GM20431 (cell line): ENCODE results near the gene NCAM1.

Experiments used
- in situ Hi-C: fragments of 300-500 bp; cut with MseI, MboI; formaldehyde crosslinking; loops from one replicate; pipeline ENCODE4 v1.15.0; 2020; ENCODE audit warnings: low sequenced_read_pairs; ENCODE audit not compliant: unreplicated experiment

The NCAM1 gene

DNA sequence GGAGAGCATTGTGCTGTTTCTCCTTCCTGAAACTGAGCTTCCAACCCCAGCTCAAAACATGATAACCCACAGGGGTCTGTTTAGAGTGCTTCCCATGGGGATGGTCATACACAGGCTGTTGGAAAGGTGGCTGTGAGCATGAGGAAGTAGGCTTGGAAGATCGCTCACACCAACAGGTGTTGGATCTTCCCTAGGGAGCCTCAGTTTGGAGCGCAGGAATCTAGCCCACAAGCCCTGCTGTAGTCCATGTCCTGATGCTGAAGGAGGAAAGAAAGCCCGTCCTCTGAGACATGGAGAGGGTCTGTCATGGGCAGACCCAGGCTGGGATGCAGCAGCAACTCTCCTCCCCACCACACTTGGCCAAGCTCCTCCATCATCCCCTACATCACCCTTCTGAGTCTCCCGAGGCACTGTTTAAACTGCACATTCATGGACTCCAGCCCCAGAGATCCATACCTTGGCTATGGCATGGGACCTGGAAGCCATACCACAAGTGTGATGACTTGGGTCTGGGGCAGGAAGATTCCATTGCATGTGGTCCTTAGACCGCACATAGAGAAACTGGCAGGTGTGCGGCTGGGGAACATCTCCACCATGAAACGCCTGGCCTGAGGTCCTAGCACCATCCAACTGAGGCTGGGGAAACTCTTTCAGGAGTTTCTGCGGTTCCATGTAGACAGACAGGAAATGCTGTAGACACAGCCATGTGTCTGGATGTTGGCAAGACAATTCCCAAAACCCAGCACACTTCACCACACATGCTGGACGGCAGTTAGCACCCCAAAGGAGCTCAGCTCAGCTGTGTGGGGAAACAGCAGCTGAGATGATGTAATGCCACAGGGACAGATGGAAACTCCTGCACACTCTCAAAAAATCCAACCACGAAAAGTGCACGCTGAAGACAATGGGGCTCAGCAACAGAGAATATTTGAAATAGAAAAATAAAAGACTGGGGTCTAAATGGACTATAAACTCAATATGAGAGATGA lies 325.6 kb downstream of the NCAM1 start:
- in situ Hi-C loops, result loop anchor here (25.0 kb wide), 1 partner anchor 700 kb away; no protein-coding TSS in a partner anchor

DNA sequence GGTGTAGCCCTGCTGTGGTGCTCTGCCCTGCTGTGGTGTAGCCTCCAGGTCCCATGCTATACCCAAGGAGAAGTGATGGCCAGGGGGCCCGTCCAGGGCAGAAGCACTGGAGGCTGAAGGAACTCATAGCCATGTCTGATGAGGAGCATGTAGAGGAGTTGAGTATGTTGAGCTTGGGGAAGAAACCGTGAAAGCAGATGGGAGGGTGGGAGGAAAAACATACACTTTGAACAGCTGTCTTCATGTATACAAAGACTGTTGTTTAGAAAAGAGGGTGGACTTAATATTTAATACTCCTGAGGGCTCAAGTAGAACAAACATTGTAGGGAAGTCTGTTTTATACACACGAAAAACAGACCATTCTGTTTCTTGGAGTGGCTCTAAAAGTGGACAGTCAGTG lies 326.6 kb downstream of the NCAM1 start:
- in situ Hi-C loops, result loop anchor here (25.0 kb wide), 1 partner anchor 700 kb away; no protein-coding TSS in a partner anchor

DNA sequence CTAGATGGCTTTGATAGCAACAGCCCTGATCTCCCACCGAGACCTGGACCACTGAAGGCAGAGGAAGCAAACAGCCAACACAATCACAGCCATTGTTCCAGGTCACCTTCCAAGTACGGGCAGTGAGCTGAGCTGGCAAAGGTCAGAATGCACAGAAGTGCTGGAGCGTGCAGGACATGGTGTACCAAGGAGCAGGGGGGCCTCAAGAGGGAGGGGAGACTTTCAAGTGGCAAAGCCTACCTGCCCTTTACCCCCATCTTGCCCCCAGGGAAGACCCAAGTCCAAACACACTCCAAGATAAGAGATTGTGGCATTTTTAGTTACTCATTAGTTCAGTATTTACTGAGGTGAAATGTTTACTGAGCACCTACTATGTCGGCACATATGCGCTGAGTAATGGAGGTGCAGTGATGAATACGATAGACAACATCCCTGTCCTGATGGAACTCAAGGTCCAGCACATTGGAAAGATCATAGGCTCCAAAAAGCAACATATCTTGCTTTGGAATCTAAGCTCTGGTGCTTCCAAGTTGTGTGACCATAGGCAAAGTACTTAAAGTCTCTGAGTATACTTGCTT lies 327.2 kb downstream of the NCAM1 start:
- in situ Hi-C loops, result loop anchor here (25.0 kb wide), 1 partner anchor 701 kb away; no protein-coding TSS in a partner anchor

- in situ Hi-C loops, result loop anchor here (25.0 kb wide), 1 partner anchor 702 kb away; no protein-coding TSS in a partner anchor
These were observed 328.4 kb downstream of the NCAM1 start for GRCh38 chr11:113289431-113290187.

- in situ Hi-C loops, result loop anchor here (25.0 kb wide), 1 partner anchor 707 kb away; no protein-coding TSS in a partner anchor
These were observed 332.7 kb downstream of the NCAM1 start for GRCh38 chr11:113293936-113294335.

DNA sequence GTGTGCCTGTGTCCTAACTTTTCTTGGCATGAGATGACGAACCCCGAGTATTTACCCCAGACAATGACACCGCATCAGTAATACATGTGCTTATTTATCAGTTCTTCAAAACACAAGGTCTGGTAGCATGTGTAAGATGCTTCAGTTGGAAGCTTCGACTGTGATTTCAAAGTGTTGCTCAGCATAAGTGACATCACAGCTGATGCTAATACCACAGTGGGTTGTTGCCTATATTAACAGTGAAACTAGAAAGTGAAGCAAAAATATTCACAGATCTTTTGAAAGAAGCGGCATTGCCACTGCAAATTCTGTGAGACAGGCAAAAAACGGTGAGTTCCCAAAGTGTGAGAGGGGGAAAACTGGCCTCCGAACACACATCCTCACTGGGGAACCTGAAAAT lies 334.8 kb downstream of the NCAM1 start:
- in situ Hi-C loops, result loop anchor here (25.0 kb wide), 1 partner anchor 709 kb away; no protein-coding TSS in a partner anchor

DNA sequence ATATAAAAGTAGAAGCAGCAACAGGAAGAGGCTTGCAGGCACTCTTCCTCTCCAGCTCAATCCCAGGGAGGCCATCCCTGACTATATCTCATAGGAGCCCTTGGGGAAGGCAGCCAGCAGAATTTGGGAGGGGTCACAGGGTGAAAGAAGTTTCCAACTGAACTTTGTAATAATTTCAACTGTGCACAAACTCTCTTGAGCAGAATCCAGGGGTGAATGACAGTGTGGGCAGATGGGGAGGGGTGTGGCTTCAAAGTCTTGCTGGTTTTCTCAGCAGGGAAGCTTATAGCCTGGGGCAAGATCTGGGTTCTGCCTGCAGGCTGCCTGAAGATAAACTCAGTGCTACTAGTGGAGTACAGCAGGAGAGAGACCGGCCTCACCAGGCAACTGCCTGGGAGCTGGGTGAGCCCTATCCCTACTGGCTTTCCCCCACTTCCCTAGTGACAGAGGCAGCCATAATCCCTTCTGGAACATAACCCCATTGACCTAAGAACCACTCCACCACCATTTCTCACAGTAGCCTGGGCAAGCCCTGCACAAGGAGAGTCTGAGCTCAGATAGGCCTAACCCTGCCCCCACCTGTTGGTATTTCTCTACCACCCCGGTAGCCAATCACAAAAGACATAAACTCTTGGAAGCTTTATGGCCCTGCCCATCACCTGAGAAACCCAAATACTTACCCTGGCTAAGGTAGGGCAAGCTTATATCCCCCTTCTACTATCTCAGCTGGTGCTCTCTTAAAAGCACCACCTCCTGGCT lies 335.4 kb downstream of the NCAM1 start:
- in situ Hi-C loops, result loop anchor here (25.0 kb wide), 1 partner anchor 709 kb away; no protein-coding TSS in a partner anchor

DNA sequence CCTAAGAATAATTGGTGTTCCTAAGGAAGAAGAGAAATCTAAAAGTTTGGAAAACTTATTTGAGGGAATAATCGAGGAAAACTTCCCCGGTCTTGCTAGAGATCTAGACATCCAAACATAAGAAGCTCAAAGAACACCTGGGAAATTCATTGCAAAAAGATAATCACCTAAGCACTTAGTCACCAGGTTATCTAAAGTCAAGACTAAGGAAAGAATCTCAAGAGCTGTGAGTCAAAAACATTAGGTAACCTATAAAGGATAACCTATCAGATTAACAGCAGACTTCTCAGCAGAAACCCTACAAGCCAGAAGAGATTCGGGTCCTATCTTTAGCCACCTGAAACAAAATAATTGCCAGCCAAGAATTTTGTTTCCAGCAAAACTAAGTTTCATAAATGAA lies 337.3 kb downstream of the NCAM1 start:
- in situ Hi-C loops, result loop anchor here (25.0 kb wide), 1 partner anchor 711 kb away; no protein-coding TSS in a partner anchor

DNA sequence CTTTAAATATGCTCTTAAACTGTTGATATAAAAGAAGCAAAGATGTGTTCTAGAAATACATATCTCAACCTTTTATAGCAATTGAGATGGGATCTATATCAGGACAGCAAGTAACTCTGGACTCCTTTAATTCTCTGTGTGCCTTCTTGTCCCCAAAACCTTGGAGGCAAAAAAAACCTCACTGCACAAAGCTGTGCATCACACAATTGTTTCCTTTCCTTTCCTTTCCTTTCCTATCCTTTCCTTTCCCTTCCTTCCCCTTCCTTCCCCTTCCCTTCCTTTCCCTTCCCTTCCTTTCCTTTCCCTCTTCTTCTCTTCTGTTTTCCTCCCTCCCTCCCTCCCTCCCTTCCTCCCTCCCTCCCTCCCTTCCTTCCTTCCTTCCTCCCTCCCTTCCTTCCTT lies 343.7 kb downstream of the NCAM1 start:
- in situ Hi-C loops, result loop anchor here (10.0 to 25.0 kb wide), 2 partner anchors 230 to 457 kb away; partner anchors contain the start of gene ZW10

DNA sequence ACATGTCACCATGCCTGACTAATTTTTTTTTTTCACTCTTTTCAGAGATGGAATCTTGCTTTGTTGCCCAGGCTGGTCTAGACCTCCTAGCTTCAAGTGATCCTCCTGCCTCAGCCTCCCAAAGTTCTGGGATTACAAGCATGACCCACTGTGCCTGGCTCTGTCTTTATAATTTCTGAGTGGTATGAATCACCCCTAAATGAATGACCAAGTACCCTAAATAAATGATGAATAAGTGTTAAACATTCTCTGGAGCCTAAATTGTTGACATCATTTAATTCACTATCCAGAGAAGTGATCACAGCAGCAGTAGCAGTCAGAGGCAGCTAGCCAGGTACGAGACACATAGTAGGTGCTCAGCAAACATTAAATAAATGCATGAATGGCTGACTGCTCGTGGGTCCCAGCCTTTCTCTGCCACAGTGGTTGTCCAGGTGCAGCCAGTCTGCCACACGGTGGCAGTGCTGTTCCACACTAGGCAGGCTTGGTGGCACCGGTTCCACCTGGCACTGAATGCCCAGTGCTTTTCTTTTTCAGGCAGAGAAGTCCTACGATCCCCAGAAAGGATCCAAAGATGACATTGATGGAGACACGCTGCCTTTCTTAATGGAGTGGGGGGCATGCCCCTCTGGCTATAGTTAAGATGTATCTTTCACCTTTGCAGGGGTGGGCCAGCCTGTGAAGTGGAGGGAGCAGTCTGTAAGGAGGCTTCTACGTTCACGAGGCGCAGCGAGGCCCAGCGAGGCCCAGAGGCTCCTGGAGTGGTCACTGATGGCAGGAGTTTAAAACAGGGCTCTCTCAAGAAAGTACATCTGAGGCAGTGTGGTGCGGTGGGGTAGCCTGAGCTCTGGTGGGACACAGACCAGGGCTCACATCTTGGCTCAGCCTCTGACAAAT lies 344.5 kb downstream of the NCAM1 start:
- in situ Hi-C loops, result loop anchor here (10.0 to 25.0 kb wide), 2 partner anchors 229 to 457 kb away; partner anchors contain the start of gene ZW10

DNA sequence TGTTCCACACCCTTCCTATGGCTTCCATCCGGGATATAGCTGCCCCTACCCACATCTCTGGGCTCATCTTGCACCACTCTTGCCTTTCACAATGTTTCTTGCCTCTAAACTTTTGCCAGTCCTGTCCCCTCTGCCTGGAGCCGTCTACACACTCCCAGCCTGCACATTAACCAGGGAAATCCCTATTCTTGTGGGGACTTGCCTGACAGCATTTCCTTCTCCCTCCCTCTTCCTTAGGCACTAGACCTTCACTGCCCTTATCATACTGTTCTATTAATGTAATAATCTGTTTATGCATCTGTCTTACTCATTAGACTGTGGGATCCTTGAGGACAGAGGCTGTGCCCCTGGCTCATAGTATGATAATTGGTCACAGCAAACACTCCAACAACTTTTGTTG lies 347.4 kb downstream of the NCAM1 start:
- in situ Hi-C loops, result loop anchor here (10.0 to 25.0 kb wide), 2 partner anchors 226 to 454 kb away; partner anchors contain the start of gene ZW10

DNA sequence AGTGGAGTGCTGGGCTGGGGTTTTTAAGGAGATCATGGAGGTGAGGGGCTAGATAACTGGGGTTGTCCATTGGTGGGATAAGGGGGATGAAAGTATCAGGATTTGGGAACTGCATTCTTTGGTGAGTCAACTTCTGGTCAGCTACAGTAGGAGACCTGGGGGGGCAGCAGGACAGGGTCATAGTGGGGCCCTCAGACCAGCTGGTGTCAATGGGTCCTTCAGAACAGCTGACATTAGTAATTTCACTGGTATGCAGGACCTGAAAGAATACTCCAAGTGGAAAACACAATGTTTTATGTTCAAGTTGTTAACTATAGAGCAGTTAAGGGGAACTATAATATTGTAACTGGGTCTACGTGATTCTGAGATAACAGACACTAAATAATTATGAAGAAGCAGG lies 350.3 kb downstream of the NCAM1 start:
- in situ Hi-C loops, result loop anchor here (25.0 kb wide), 1 partner anchor 451 kb away; the partner anchor contains the start of gene ZW10

DNA sequence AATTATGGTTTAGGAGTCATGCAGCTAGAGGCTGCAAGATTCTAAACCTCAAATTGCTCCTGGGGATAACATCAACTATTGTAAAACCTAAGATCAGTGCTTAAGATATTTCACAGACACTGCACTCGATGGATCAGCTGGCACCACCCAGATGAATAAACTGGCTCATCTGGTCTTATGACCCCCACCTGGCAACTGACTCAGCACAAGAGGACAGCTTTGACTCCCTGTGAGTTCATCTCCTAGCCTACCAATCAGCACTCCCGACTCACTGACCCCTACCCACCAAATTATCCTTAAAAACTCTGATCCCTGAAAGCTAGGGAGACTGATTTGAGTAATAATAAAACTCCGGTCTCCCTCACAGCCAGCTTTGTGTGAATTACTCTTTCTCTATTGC lies 352.4 kb downstream of the NCAM1 start:
- in situ Hi-C loops, result loop anchor here (25.0 kb wide), 1 partner anchor 449 kb away; the partner anchor contains the start of gene ZW10

- in situ Hi-C loops, result loop anchor here (25.0 kb wide), 1 partner anchor 448 kb away; the partner anchor contains the start of gene ZW10
These were observed 352.8 kb downstream of the NCAM1 start for GRCh38 chr11:113314065-113314388.

DNA sequence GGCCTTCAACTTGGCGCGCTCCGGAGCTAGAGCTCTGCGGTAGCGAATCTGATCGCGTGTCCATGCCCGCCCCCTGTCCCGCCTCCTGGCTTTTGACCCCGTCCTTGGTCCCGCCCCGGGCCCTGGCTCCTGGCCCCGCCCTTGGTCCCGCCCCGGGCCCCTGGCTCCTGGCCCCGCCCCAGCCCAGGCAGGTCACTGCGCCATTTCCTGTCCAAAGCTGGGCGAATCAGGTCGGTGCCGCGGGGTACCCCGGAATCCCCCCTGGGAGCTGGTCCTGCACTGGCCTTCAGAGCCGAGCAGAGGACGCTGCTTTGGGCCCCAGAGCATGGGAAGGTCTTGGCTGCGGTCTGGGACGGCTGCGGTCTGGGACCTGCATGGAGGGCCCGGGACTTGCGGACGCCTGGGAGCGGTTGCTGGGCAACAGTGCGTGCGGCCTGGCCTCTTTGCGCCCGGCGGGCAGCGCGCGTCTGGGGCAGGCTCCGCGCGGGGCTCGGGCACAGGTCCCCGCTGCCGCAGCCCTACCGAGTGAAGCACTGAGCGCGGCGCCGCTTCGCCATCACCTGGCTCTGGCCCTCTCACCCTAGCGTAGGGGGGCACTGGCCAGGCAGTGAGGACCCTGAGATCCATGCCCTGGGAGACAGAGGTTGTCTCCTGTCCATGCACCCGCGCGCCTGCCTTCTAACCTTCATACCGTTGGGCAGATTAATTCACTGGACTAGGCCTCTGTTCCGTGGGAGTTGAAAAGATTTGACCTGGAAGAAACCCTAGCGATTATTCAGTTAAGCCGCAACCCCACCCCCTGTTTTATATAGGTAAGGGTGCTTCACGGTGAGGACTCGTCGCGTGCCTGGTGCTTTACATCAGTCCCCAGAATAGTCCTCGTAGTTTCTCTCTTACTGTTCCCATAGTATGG lies 353.4 kb downstream of the NCAM1 start, which contains the start of gene TTC12:
Gene TTC12, plus strand, starts transcription at position 195 of the 913 bp plus-strand sequence. CDS start 1,675 bp downstream, outside the sequence.
- in situ Hi-C loops, result loop anchor here (25.0 kb wide), 1 partner anchor 448 kb away; the partner anchor contains the start of gene ZW10

DNA sequence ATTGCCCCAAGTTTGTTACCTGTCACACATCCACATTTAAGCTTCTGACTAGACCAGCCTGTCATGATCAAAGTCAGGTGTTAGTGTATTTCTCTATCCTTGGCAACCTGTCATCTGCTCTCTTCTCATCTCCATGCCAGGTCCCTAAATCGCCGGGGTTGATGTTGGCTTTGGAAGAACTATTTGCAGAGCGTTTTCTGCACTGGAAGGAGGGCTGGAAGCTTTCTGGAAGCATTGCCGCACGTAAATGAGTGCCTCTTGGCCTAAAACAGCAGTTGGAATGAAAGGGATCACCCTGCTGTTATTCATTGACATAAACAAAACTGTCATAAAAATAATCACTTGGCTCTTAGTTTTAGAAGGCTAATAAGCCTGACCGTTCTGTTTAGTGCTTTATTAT lies 354.6 kb downstream of the NCAM1 start:
- in situ Hi-C loops, result loop anchor here (25.0 kb wide), 1 partner anchor 446 kb away; the partner anchor contains the start of gene ZW10

GRCh38 chr11:113316256-113316655 lies 355.0 kb downstream of the NCAM1 start:
- in situ Hi-C loops, result loop anchor here (25.0 kb wide), 1 partner anchor 446 kb away; the partner anchor contains the start of gene ZW10
